ENCODE measurements around the gene DOCK6.

Gene DOCK6

DNA sequence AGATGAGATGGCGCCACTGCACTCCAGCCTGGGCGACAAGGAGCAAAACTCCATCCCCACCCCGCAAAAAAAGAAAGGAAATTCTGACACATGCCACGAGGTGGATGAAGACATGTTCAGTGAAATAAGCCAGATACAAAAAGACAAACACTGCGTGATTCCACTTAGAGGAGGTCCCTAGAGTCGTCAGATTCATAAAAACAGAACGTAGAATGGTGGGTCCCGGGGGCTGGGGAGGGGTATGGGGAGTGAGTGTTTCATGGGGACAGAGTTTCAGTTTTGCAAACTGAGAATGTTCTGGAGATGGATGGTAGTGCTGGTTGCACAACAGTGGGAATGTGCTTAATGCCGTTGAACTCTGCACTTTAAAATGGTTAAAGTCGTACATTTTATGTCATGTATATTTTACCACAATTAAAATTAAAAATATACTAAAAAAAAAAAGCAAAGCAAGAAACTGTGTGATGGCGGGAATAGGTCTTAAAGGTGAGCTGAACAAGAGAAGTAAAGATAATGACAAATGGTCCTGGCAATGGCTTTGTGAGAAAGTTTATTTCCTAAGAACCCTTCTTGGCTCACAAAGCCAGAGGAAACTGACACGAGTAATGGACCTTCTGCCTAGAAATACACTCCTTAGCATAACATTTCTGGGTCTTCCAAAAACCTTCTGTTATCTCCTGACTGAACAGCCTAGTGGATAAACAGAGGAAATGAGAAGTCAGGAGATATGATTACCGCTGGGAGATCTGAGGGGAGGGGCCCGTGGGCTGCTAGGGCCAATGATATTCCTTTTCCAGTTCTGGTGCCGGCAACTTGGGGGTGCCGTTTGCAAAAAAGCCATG lies 102.5 kb downstream of the DOCK6 start:
- TF ChIP-seq, protein P1, sequence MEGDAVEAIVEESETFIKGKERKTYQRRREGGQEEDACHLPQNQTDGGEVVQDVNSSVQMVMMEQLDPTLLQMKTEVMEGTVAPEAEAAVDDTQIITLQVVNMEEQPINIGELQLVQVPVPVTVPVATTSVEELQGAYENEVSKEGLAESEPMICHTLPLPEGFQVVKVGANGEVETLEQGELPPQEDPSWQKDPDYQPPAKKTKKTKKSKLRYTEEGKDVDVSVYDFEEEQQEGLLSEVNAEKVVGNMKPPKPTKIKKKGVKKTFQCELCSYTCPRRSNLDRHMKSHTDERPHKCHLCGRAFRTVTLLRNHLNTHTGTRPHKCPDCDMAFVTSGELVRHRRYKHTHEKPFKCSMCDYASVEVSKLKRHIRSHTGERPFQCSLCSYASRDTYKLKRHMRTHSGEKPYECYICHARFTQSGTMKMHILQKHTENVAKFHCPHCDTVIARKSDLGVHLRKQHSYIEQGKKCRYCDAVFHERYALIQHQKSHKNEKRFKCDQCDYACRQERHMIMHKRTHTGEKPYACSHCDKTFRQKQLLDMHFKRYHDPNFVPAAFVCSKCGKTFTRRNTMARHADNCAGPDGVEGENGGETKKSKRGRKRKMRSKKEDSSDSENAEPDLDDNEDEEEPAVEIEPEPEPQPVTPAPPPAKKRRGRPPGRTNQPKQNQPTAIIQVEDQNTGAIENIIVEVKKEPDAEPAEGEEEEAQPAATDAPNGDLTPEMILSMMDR (IDR thresholded peaks at IDR 0.05; ENCODE audit: low read depth, low read length, missing control alignments): no peak
- no peak for DNase-seq (ENCODE audit: low read depth)
- no peak overlapping the region for H3K4me3 ChIP-seq (ENCODE audit: low read depth, low read length)

GRCh38 chr19:11155373-11156120 lies 106.8 kb downstream of the DOCK6 start, which contains the start of gene SPC24:
Gene SPC24, minus strand, starts transcription at chr19:11155782. Its CDS starts 6 bp downstream, at chr19:11155776.
- TF ChIP-seq, protein P1 (IDR thresholded peaks at IDR 0.05; ENCODE audit: low read depth, low read length, missing control alignments): no peak
- peak within 1 kb of the TSS; percentile 95 for H3K4me3 ChIP-seq (ENCODE audit: low read depth, low read length)
- peak; percentile 97 for DNase-seq (ENCODE audit: low read depth)

DNA sequence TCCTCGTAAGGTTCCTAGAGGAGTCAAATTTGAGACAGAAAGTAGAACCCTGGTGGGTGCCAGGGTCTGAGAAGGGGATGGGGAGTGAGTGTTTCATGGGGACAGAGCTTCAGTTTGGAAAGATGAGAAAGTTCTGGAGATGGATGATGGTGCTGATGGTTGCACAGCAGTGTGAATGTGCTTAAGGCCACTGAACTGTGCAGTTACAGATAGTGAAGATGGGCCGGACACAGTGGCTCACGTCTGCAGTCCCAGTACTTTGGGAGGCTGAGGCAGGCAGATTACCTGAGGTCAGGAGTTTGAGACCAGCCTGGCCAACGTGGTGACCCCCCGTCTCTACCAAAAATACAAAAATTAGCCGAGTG lies 107.7 kb downstream of the DOCK6 start:
- DNase-seq (ENCODE audit: low read depth): no peak

DNA sequence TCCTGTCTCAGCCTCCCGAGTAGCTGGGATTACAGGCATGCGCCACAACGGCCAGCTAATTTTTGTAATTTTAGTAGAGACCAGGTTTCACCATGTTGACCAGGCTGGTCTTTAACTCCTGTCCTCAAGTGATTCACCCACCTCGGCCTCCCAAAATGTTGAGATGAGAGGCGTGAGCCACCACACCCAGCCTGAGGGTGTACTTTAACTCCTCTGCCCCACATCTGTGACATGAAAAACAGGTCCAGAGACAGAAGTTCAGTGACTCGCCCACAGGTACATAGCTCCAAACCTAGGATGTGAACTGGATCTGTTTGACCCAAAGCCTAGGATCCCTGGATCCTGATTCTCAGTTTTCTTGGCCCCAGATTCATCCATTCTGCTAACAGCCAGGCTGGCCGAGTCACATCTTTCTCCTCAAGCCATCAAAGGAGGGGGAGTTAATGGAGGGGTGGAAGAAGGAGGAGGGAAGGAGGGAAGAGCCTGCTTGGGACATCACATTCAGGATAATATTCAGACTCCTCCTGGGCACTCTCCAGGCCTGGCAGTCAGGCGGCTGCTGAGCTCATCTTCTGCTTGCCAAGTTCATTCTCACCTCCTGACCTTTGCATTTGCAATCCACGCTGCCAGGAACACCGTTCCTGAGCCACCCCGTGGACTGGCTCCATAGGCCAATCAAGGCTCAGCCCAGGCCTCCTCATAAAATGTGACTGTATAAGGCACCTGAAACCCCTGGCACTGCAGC lies 109.8 kb downstream of the DOCK6 start:
- DNase-seq (ENCODE audit: low read depth): no peak
- TF ChIP-seq, protein P1 (IDR thresholded peaks at IDR 0.05; ENCODE audit: low read depth, low read length, missing control alignments): no peak
- H3K4me3 ChIP-seq (ENCODE audit: low read depth, low read length): no peak overlapping the region

More for the DNA sequence above, 107.7 kb downstream of the DOCK6 start:
- peak overlapping the region; percentile 95 for H3K4me3 ChIP-seq (ENCODE audit: low read depth, low read length)
- TF ChIP-seq, protein P1 (IDR thresholded peaks at IDR 0.05; ENCODE audit: low read depth, low read length, missing control alignments): no peak

DNA sequence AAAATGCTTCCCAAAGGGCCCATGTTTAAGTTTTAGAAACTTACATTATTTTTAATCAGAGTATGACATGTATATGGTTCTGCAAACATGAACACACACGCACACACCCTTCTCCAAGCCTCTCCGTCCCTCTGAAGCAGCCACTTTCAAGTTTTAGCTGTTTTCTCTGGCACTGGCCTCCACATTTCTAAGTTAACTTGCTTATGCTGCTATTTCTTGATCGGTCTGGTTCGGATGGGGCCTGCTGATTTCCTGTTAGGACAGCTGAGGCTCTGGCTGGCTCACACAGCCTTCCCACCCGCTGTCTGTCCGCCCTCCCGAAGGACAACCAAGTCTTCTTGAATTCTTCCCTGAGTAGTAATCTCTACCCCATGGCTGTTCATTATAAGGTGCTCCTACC lies 111.1 kb downstream of the DOCK6 start:
- TF ChIP-seq, protein P1 (IDR thresholded peaks at IDR 0.05; ENCODE audit: low read depth, low read length, missing control alignments): no peak
- H3K4me3 ChIP-seq (ENCODE audit: low read depth, low read length): no peak overlapping the region
- no peak for DNase-seq (ENCODE audit: low read depth)

Data from GM12864 (cell line).